GM18502 (cell line): ENCODE data around the gene IL24.
"Not testable (repeated sequence)": the region's sequence is repeated elsewhere in the genome, so short reads cannot be mapped to it uniquely, and the experiment has no call there.

ENCODE experiments used
- ATAC-seq: cut with Tn5 transposase; IDR thresholded peaks from one replicate; pipeline ENCODE4 v1.9.1; 2021; ENCODE audit warnings: mild to moderate bottlenecking; ENCODE audit not compliant: unreplicated experiment, poor library complexity

Gene IL24, protein sequence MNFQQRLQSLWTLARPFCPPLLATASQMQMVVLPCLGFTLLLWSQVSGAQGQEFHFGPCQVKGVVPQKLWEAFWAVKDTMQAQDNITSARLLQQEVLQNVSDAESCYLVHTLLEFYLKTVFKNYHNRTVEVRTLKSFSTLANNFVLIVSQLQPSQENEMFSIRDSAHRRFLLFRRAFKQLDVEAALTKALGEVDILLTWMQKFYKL

DNA sequence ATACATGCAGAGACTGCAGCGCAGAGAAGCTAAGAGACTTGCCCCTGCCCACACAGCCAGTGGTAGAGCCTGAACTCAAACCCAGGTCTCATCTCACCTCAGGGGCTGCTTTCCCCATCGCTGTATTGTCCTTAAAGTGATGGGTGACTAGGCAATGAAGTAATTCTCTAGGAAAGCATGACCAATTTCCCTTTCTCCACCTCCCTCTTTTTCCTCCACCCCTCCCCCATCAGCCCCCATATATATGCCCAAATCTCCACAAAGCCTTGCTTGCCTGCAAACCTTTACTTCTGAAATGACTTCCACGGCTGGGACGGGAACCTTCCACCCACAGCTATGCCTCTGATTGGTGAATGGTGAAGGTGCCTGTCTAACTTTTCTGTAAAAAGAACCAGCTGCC is at the start of gene IL24:
TSS of gene IL24 (plus strand) at position 269 of the 400 bp plus-strand sequence. CDS start 390 bp downstream, outside the sequence.
- ATAC-seq, result no peak

GRCh38 chr1:206847946-206848345 is 49.3 kb upstream of the IL24 start:
- no peak for ATAC-seq

- no peak for ATAC-seq
Observed at GRCh38 chr1:206850401-206850800, 46.8 kb upstream of the IL24 start.

- ATAC-seq, result no peak
Observed at GRCh38 chr1:206851341-206852010, 45.8 kb upstream of the IL24 start.

DNA sequence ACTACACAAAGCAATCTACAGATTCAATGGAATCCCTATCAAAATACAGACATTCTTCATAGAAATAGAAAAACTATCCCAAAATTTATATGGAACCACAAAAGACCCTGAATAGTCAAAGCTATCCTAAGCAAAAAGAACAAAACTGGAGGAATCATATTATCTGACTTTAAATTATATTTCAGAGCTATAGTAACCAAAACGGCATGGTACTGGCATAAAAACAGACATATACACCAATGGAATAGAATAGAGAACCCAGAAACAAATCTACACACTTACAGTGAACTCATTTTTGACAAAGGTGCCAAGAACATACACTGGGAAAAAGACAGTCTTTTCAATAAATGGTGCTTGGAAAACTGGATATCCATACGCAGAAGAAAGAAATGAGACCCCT is 44.6 kb upstream of the IL24 start:
- ATAC-seq, result not testable (repeated sequence)

- ATAC-seq, result not testable (repeated sequence)
Observed at GRCh38 chr1:206853696-206854095, 43.5 kb upstream of the IL24 start.

DNA sequence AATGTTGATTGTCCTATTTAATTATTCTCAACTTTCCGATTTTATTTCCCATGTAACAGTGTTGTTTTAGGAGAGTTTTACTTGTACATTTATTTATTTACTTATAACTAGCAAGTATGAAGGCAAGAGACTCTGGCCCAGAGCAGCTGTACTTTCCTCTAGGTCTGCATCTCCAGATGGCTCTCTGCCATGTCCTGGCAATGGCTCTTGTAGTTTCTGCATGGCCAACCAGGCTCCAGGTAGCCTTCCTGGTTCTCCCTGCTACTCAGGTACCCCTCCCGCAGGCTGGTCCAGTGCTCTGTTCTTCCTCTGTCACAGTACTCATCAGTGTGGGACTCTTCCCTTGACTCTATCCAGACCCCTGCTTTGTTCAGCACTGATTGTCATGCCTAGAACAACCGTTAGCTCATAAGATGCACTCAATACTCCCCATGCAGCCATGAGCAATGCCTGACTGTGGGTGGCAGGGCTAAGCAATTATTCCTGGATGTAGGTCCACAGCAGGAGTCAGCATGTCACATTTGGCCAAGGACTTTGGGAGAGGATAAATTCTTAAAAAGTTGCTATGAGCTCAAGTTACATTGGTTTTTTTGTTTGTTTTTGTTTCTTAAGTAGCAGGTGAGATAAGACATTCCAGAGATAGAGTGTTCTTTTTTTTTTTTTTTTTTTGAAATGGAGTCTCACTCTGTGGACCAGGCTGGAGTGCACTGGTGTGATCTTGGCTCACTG is 42.7 kb upstream of the IL24 start:
- no peak for ATAC-seq

- no peak for ATAC-seq
Observed at GRCh38 chr1:206855859-206856258, 41.4 kb upstream of the IL24 start.

DNA sequence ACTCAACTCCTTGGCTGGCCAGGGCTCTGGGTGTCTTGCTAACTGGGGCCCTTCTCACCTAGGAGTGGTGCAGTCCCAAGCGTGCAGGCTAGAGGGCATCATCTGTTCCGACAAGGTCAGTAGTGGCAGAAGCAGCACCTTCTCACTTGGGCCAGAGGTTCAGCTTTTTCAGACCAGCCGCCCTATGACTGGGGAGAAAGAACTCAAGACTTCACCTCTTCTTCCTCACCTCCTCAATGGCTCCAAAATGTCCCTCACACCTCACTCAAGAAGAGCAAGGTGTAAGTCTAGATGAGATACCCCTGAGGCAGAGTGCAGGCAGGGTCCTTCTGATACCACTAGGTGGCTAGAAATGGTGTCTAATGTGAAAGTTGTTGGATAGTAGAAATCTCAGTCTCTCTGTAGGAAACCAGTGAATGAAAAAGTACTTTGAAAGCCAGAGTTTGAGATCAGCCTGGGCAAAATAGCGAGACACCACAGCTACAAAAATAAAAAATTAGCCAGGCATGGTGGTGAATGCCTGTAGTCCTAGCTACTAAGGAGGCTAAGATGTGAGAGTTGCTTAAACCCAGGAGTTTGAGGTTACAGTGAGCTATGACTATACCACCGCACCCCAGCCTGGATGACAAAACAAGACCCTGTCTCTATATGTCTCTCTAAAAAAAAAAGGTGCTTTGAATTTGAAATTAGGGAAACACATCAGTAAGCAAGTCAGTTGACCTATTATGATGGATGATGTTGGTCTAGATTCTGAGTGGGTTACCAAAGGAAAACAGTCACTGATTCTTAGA is 40.4 kb upstream of the IL24 start:
- ATAC-seq, result no peak

DNA sequence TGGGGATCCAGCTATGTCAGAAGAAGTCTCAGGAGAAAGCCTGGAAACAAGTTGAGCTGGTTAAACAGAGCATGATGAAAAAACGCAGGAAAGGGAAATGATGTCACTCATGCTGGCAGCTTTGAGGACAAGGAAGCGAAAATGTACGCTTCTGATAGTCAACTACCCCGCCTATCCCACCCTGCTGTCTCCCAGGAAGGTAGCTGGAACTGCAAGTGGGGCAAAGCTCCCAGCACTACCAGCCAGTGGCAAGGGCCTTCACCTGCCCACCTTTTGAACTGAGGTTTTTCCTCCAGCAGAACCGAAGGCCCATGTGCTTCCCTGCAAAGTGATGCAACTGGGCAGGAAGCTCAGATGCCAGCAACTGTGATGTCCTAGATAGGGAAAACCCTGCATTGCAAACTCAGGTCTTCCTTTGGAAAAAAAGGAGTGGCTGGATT is 38.1 kb upstream of the IL24 start:
- ATAC-seq, result no peak

DNA sequence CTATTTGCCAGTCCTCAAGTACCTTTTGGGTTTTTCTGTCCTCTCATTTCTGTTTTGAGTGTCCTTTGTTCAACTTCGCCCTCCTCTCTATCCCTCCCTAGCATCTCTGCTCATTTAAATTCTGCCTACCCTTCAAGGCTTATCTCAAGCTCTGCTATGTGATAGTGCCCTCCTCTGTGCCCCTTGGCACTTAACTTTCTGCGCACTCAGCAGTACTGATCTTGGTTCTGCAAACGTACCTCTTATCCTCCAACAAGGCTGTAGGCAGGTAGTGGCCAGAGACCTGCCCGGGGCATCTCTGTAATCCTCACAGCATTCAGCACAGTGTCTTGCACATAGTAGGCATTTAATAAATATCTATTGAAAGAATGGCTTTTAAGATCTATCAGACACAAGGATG is 37.1 kb upstream of the IL24 start:
- ATAC-seq, result no peak

DNA sequence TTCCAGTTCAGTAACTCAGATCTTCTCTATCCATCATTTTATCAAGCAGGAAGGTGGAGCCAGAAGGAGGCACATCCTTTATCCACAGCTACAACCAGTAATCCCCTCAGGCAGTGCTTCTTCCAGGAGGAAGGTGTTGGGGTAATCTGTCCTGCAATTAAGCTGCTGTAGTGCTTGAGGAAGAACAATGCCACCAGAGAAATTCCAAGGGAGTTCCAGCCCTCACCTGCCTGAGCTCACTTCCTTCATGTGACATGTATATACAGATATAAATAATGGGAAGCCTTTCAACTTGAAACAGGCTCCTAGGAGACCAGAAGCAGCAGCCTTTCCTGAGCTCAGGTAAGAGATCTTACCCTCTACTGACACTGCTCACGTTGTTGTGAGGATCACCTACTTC is 34.0 kb upstream of the IL24 start:
- no peak for ATAC-seq

GRCh38 chr1:206864939-206865671 is 32.1 kb upstream of the IL24 start, which contains the start of gene IL20:
Gene IL20 (plus strand): TSS chr1:206865623. CDS start chr1:206865853, 230 bp downstream.
- ATAC-seq, result no peak

- ATAC-seq, result no peak
Observed at GRCh38 chr1:206866062-206866461, 31.2 kb upstream of the IL24 start.

GRCh38 chr1:206867239-206867638 is 30.0 kb upstream of the IL24 start:
- ATAC-seq, result no peak

DNA sequence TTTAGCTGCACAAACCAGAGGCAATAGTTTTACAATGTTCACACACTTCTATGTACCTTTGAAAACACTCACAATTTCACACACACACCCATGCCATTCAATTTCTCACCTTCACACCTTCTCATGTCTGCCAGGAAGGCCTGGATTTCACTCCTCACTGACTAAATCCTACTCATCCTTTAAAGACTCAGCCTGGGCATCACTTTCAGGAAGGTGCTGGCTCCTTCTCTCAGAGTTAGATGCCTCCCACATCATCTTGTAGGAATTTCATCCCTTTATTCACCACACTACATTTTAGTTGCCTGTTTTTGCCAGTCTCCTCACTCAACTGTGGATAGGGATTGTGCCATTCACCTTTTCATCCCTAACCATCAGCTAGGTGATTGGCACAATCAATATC is 29.5 kb upstream of the IL24 start:
- no peak for ATAC-seq

GRCh38 chr1:206868264-206868663 is 29.0 kb upstream of the IL24 start:
- no peak for ATAC-seq

DNA sequence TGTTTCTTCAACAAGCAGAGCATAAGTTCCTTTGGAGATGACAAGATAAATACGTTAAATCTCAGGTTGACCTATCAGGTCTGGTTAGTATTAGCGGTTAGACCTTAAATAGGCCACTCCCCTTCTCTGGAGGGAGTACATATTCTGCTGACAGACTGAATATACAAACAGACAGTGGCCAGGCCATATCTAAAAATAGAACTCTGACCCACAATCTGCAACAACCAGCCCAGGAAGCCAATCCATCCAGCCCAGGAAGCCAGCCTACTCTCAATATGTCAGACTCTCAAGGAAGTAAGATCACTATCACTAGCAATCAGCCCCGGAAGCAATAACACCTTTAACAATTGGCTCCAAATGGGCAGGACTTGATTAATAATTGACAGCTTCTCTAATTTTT is 25.1 kb upstream of the IL24 start:
- no peak for ATAC-seq

- ATAC-seq, result no peak
Observed at GRCh38 chr1:206873603-206874188, 23.5 kb upstream of the IL24 start.
